Activated T-cell treated with anti-CD3 and anti-CD28 coated beads, Interleukin-2, amount 50 U/mL, for 1 hour (primary cell): Measurements from ENCODE around the gene MTERF4.

Source experiments
- DNase-seq: peaks from one replicate; pipeline ENCODE4 v3.0.0-alpha.2; 2020

Gene MTERF4

DNA sequence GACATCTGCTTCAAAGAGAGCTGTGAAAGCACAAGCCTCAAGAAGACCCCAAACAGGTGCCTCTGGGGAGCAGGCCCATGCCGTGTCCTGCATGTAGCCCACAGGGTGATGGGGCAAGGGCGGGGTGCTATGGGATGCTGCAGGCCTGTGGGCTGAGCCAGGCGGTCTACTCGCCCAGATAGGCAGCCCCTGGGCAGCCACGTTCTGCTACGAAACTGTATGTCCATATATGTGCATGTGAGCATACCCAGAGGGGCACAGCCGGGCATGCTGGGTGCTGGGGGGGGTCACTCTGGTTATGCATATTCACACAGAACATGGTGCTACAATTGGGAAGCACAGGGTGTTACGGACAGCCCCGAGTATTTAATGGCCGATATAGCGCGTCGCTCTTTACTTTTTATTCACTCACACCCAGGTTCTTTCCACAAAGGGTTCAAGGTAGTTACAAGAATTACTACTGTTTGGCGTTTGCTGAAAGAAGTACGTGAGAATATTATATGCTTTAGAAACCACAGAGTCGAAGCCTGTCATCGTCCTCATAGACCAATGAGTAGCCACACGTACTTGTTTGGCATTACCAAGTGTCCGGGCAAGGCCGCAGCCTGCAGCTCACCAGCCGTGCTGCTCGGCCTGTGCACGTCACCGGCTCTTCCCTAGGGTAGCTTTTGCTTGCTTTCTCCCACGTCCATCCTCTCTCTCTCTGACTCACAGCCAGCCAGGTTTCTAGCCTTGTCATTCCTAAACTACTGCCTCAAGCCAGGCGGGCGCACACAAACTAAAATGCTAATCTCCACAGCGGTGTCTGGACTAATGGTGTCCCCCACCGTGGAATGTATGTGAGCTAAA is 14.4 kb downstream of the MTERF4 start:
- DNase-seq, result peak; percentile 12

DNA sequence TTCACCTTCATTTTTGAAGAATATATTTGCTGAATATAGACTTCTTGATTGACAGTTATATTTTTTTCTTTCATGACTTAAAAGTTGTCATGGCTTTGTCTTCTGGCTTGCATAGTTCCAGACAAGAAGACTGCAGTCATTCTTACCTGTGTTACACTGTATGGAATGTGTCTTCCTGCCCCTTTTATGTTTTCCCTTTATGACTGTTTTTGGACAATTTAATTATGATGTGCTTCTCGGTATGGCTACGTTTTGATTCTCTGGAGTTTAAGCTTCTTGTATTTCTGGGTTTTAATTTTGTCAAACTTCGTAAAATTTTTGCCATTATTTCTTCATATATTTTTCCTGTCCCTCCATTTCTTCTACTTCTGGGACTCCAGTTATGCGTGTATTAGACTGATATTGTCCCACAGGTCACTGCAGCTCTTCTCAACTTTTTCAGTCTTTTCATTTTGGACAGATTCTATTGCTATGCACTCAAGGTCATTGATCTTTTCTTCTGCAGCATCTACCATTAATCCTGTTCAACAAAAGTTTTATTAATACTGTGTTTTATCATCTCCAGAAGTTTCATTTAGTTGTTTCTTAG is 17.1 kb downstream of the MTERF4 start:
- DNase-seq, result no peak

DNA sequence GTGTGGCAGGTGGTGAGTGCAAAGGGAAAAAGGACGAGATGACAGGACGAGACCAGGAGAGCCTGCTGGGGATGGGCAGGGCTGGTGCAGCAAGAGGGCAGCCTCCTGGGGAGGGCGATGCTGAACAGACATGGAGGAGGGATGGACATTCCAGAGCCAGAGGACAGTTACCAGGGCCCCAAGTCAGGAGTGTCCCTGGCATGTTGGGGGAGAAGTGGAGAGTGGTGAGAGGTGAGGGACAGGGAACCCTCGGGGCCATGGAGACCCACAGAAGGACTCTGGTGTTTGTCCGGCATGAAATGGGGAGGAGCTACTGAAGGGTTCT is 19.0 kb downstream of the MTERF4 start:
- peak; percentile 18 for DNase-seq

DNA sequence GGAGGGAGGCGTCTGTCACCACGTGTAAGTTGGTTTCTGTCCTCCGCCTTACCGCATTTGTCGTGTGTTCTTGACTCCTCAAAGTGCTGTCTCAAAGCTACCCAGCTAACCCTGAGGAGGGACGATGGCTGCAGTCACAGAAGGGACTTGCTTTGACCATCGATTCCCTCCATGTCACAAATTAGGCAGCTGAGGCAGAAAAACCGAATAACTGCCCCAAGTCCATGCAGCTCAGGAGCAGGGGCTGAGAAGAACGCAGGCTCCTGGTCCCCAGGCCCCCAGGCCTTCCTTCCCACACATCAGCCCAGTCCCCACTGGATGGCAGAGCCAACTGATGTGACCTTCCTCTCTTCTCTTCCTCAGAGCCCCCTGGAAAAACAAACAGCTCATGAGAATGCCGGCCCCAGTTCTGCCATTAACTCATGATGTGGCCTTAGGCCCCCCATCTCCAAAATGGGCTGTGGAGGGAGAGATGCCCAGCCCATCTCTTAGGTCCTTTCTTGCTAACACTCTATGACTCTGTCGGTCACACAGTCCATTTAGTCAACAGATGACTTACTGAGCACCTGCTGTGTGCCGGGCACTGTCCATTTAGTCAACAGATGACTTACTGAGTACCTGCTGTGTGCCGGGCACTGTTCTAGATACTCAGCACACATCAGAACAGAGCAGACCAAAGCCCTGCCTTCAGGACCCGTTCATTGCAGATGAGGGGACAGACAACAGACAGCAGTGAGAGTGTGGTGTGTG is 19.6 kb downstream of the MTERF4 start:
- peak; percentile 13 for DNase-seq

DNA sequence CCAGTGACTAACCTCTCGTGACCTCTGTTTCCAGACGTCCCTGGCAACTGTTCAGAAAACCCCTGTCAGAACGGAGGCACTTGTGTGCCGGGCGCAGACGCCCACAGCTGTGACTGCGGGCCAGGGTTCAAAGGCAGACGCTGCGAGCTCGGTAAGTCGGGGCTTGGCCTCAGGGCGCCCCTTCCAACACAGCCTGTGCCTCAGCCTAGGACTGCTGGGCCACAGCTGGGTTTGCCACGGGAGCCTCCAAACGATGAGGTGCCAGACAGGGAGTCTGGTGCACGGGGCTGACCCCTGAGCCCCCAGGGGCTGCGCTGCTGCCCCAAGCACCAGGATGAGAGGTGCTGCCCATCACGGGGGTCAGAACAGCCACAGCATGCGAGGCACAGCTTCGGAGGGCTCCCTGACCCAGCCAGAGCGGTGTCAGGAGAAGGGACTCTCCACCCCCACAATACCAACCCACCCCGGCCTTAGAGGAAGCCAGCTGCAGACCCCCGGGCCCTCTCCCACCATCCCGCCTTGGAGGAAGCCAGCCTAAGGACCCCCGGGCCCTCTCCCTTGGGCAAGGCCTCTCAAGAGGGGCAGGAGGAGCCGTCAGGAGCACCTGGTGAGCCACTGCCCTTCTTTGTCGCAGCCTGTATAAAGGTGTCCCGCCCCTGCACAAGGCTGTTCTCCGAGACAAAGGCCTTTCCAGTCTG is 20.3 kb downstream of the MTERF4 start:
- peak; percentile 17 for DNase-seq

DNA sequence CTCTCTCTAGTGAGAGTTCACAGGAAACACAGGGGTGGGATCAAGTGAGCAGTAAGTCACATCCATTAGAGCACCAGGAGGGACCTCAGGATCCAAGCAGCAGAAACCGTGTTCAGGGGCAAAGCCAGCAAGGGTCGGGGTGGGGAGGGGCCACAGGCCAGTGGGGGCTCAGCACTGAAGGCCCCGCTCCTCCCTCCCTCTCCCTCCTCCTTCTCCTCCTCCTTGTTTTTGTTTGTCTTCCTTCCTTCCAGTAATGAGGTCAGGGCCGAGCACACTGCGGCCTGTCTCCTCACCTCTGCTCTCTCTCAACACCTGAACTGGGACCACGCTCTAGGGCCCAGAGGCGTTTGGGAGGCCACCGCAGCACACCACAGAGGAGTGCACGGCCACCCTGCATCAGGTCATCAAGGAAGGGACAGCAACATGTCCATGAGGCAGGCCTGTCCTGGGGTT is 20.9 kb downstream of the MTERF4 start:
- no peak for DNase-seq

DNA sequence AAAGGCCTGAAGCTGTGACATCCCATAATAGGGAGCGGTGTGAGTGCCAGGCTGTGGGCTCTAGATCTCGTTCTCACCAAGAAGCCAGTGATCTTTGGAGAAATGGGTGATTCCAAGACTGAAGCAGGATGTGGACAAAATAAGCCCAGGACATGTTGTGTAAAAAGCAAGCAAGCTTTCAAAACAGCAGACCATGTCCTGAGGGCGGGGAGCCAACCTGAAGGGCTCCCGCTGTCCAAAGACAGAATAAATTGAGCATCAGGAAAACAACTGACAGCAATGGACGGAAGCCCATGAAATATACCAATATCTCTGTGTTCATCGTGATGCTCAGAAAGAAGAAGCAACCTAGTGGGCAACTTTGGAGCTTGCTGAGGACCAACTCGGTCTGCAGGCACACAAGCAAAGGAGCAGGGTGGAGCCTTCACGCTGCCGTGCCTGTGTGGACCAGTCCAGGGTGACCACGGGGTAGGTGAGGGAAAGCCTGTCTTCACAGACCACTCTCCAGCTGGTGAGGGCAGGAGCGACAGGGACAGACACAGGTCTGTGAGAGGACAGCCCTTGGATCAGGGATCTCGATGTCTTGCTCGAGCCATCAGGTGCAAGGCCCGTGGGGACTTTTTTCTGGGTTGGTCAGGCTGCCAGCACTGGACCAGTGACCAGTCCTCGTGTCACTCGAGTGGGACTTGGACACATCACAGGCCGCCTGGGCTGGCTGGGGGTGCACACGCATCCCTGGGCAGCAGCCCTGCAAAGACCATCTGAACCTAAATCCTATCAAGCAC is 21.5 kb downstream of the MTERF4 start:
- DNase-seq, result no peak

DNA sequence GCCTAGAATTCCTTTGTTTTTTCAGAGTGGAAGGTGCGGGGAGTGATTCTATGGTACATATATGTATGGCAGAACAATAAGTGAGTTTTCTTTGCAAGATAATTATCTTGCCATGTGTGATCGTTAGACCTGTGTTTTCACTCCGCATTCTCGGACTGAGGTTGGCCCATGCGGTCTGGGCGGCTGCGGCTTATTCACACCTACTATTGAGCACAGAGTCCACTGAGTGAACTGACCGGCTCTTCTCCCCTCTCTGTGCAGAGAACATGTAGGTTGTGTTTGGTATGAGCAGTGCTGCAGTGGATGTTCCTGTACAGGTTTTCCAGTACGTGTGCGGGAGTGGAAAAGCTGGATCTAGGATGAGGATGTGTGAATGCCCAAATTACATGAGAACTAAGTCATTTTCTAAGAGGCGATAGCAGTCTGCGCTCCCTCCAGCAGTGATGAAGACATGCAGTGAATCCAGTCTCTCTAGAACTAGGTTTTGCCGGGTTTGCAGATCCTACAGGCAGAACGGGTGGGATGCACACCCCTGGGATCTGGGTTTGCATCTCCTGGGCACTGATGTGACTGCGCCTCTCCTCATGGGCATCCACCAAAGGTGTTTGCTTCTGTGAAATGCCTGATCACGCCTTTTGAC is 27.1 kb downstream of the MTERF4 start:
- no peak for DNase-seq

DNA sequence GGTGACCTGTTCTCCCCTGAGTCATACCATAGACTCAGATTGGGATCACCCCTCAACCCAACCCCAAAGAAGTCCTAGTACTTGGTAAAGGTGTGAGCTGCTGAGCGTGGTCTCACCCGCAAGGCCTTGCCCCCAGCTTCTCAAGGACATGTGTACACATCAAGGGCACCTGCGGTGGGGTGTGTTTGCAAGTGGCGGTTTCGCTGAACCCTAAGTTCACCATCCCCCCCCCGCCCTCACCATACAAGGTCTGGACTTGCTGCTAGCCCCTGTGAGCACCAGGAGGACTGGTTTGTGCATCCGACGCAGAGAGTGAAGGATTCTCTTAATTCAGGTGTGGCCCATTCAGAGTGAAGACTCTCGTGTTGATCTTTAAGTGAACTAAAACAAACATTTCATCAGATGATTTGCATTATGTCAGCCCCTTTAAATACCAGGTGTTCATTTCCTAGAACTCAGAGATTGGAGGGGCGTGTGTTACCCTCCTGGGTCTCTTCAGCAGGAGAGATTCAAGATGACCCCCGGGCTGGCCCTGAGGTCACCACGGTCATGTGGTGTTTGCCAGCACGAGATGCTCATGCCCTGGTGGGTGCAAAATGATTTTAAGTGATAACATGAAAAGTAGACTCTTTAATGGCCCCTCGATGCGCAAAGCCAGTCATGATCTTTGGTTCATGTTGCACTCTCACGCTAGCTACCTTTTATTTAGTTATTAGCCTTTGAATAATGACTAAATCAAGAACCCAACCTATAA is 27.8 kb downstream of the MTERF4 start:
- no peak for DNase-seq

DNA sequence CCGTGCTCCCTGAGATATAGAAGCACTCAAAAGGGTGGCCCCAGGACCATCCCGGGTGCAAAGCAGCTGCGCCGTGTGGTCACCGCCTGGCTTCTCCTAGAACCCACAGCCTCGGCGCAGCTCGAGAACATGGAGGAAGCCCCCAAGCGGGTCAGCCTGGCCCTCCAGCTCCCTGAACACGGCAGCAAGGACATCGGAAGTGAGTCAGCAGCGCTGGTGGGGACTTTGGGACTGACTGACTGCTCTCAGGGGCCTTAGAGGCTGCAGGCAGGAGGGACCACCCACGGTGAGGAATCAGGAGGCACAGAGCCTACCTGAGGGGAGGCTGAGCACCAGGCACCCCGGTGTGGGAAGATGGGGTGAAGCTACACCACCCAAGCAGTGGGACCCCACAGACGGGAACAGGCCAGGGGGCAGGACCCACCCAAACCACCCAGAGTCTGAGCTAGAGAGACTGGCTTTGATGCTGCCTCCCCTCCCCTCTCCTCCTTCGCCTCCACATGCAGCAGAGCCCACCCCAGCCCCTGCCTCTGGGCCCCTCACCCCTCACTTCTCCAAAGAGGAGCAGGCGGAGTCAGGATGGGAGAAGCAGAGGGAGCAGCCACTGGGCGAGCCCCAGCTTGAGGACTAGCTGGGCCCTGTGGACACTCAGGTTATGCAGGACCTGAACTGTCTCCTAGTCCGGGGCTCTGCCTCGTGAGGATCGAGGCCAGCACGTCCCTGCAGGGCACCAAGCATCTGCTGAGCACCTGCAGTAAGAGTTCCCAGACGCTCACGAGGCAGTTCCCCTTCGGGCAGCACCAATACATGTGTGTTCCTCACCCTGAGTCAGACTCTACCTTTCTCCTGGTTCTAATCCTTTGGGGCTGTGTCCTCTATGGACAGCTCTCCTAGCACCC is 28.7 kb downstream of the MTERF4 start:
- DNase-seq, result no peak

DNA sequence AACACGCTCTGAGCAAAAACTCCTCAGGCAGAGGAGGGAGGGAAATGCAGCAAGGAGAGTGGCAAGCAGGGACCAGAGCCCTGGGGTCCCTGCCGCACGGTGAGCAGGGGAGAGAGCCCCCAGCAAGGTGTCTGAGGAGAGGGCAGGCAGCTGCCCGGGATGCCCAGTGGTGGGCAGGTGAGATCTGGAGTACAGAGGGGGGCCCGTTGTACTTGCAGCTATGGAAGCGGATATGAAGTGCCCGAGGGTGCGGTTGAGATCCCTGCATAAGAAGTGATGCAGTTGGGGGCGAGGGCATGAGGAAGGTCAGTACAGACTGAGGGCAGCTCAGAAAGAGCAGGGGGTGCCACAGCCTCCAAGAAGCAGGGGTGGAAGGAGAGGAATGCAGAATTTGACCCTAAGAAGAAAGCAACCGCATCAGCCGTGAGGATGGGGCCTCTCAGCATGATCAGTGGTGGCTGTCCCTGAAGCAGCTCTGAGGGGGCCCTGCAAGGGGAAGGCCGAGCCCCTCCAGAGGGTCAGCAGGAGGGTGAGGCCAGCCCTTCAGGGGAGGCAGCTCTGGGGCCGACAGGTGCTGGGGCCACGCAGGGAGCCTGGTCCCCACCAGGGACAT is 29.4 kb downstream of the MTERF4 start:
- no peak for DNase-seq

DNA sequence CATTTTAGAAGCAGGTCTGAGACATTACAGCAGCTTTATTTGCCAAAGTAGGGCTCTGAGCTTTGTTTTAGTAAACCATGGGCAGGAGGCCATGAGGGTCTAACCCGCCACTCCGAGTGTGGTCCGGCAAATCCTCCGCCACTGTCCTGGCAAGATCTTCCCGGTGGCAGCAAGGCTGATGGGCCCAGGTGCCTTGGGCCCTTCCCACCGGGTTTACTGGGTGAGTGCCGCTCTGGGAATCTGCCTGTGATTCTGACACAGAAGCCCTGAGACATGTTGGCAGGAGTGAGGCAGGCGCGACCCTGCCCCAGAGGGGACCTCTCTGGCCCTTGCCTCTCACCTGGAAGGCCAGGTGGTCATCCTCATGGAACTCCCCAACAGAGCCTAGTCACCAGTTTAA is 29.9 kb downstream of the MTERF4 start:
- no peak for DNase-seq

DNA sequence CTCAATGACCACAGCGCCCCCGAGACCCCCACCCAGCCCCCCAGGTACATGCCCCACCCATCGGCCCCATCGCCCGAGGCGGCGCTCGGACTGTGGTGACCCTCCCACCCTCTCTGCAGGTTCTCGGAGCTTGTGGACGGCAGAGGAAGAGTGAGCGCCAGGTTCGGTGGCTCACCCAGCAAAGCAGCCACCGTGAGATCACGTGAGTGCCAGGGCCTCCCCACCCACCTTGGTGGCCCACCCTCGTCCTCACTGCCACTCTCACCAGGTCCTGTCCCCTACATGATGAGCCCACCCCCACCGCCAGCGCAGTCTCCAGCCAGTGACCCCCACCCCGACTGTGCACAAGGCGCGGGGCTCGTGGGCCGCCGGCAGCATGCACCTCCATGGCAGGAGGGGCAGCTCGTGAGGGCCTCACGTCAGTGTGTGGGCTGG is 30.4 kb downstream of the MTERF4 start:
- DNase-seq, result no peak

DNA sequence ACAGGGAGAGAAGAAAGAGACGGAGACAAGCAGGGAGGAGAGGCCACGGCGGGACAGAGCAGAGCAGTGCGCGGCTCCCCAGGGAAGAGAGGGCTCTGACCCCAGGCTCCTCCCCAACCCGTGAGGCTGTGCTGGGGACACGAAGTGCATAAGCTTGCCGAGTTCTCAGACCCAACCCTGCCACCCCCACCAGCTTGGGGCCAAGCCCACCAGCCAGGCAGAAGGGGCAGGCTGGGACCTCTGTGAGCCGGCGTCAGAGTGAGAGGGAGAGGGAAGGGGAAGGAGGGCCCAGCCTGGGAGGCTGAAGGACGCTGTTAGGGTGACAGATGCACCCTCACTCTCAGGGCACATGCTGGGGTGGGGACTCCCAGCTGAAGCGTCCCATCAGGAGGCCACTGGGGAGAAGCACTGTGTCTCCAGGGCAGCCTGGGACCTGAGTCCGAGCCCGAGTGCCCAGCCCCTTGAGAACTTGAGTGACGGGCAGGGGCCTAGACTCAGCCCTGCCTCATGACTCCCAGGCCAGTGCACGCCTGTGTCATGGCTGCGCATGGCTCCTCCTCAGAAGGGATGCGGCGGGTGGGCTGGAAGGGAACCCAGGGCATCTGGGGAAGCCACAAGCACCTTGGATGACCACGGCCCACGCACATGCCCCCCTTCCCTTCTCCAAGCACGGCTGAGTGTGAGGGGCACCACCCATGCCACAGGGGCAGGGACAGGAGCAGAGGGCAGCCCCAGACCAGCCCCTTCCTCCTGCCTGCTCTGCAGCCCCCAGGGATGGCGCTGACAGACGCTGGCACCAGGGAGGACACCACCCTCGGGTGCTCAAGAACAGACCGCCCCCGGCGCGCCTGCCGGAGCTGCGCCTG is 31.0 kb downstream of the MTERF4 start:
- no peak for DNase-seq

DNA sequence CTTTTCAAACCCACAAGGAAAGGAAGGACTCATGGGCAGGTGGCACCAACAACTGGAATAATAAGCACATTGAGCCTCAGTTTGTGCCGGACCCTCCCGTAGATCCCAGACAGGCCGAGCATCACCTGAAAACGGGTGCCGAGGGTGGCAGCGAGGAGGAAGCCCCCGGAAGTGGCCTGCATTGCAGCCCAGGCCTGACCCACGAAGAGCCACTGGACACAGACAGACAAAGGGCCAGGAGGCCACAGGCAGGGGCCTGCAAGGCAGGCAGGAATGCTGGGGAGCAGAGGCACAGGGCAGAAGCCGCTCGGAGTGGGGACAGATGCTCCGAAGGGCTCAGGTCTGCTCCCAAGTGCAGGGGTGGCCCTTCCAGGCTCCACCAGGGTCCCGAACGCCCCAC is 31.7 kb downstream of the MTERF4 start:
- no peak for DNase-seq

DNA sequence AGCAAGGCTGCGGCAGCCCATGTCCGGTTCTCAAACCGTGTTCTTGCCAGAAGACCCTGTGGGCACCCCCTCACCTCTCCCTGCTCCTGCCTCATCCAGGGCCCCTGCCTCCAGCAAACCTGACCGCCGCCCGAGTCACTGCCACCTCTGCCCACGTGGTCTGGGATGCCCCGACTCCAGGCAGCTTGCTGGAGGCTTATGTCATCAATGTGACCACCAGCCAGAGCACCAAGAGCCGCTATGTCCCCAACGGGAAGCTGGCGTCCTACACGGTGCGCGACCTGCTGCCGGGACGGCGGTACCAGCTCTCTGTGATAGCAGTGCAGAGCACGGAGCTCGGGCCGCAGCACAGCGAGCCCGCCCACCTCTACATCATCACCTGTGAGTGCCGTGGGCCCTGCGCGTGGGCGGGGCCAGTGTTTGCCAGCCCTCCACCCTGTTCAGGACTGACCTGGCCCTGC is 32.2 kb downstream of the MTERF4 start:
- no peak for DNase-seq

DNA sequence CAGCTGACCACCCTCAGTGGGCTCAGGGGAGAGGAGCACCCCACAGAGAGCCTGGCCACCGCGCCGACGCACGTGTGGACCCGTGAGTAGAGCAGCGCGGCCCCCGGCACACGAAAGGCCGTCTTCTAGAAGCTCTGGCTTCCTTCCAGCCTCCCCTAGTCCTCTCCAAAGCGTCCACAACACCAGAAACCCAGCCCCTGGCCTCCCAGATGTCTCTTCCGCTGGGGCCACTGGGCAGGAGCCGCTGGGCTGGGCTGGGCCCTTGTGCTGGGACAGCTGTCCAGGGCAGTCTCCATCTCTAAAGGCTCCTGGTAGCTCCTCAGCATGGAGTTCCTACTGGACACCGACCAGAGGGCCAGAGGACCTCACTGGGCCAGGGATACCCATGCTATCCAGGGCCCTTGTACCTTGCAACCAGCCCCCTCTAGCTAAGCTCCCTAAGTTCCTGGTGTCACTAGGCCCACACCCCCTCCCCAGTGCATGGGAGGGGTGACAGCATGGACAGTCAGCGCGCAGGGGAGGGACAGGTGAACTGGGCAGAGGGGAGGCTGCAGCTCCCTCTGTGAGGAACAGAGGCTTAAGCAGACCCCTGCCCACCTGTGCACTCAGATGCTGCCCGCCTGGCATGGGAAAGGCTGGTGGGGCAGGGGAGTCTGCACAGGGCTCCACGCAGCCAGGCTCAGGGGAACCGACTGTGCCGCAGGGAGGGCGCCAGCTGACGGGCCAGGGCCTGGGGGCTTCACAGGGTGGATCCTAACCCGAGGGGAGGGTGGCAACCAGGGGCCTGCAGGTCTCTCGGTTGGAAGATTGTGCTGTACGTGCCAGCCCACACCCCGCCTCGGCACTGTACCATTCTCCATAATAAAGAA is 32.9 kb downstream of the MTERF4 start:
- no peak for DNase-seq
